ENCODE measurements around the gene TMED6.

DNA sequence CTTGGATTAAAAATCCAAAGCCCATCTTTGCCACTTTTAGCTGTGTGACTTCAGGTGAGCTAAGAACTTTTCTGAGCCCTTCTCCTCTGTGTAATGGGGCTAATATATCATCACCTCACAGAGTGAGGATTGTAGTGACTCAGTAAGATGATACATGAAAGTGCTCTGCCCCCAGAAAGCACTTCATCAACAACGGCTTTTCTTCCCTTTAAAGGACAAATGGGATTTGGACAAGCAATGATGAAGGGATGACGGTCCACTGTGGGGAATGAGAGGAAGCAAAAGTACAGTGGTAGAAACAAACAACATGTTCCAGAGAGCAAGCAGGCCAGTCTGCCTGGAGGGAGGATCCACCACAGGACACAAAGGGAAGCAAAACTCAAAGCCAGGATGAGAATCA is 14.3 kb upstream of the TMED6 start:
- TF ChIP-seq CTCF (conservative IDR thresholded peaks at IDR 0.05; ENCODE audit: low read depth in 2 of 2), result no peak
- TF ChIP-seq, protein P1, sequence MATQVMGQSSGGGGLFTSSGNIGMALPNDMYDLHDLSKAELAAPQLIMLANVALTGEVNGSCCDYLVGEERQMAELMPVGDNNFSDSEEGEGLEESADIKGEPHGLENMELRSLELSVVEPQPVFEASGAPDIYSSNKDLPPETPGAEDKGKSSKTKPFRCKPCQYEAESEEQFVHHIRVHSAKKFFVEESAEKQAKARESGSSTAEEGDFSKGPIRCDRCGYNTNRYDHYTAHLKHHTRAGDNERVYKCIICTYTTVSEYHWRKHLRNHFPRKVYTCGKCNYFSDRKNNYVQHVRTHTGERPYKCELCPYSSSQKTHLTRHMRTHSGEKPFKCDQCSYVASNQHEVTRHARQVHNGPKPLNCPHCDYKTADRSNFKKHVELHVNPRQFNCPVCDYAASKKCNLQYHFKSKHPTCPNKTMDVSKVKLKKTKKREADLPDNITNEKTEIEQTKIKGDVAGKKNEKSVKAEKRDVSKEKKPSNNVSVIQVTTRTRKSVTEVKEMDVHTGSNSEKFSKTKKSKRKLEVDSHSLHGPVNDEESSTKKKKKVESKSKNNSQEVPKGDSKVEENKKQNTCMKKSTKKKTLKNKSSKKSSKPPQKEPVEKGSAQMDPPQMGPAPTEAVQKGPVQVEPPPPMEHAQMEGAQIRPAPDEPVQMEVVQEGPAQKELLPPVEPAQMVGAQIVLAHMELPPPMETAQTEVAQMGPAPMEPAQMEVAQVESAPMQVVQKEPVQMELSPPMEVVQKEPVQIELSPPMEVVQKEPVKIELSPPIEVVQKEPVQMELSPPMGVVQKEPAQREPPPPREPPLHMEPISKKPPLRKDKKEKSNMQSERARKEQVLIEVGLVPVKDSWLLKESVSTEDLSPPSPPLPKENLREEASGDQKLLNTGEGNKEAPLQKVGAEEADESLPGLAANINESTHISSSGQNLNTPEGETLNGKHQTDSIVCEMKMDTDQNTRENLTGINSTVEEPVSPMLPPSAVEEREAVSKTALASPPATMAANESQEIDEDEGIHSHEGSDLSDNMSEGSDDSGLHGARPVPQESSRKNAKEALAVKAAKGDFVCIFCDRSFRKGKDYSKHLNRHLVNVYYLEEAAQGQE (IDR thresholded peaks at IDR 0.05; ENCODE audit: unreplicated experiment), result no peak
- no peak for TF ChIP-seq ZNF114 (CRISPR knock-in tag; IDR thresholded peaks at IDR 0.05)

Measured in GM23338 (cell line).